ENCODE data around the gene DDX43.

Gene DDX43

DNA sequence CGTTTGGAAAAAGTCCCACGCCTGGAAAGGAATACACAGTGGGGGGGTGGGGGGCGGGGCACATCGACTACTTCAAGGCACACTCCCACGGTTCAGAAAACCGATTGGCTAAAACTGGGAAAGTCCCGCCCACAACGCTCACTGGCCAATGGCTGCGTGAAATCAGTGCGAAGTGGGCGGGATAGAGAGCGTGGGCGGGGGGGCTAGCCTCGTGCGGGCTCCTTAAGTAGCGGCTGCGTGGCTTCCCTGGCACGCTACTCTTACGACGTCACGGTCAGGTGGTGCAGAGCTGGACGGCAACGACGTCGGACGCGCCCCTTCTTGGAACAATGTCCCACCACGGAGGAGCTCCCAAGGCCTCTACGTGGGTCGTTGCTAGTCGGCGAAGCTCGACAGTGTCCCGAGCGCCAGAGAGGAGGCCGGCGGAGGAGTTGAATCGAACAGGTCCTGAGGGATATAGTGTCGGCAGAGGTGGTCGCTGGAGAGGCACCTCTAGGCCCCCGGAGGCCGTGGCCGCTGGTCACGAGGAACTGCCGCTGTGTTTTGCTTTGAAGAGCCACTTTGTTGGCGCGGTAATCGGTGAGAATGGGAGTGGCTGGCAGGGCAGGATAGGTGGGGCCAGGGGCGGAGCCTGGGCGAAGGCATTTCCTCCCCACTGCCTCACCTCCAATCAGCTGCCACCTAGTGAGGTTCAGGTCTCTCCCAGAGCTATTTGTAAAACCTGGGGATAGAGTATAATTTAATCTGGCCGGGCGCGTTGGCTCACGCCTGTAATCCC, at the start of gene DDX43:
Gene DDX43 (plus strand): TSS at position 252 of the 778 bp plus-strand sequence. CDS start 78 bp downstream, at position 330.
- TF ChIP-seq, protein P1, sequence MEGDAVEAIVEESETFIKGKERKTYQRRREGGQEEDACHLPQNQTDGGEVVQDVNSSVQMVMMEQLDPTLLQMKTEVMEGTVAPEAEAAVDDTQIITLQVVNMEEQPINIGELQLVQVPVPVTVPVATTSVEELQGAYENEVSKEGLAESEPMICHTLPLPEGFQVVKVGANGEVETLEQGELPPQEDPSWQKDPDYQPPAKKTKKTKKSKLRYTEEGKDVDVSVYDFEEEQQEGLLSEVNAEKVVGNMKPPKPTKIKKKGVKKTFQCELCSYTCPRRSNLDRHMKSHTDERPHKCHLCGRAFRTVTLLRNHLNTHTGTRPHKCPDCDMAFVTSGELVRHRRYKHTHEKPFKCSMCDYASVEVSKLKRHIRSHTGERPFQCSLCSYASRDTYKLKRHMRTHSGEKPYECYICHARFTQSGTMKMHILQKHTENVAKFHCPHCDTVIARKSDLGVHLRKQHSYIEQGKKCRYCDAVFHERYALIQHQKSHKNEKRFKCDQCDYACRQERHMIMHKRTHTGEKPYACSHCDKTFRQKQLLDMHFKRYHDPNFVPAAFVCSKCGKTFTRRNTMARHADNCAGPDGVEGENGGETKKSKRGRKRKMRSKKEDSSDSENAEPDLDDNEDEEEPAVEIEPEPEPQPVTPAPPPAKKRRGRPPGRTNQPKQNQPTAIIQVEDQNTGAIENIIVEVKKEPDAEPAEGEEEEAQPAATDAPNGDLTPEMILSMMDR (IDR thresholded peaks at IDR 0.05; ENCODE audit: low read depth, low read length, missing control alignments) = no peak
- no peak for DNase-seq (ENCODE audit: low read depth)
- no peak within 1 kb of the TSS for H3K4me3 ChIP-seq (ENCODE audit: low read depth, low read length)

DNA sequence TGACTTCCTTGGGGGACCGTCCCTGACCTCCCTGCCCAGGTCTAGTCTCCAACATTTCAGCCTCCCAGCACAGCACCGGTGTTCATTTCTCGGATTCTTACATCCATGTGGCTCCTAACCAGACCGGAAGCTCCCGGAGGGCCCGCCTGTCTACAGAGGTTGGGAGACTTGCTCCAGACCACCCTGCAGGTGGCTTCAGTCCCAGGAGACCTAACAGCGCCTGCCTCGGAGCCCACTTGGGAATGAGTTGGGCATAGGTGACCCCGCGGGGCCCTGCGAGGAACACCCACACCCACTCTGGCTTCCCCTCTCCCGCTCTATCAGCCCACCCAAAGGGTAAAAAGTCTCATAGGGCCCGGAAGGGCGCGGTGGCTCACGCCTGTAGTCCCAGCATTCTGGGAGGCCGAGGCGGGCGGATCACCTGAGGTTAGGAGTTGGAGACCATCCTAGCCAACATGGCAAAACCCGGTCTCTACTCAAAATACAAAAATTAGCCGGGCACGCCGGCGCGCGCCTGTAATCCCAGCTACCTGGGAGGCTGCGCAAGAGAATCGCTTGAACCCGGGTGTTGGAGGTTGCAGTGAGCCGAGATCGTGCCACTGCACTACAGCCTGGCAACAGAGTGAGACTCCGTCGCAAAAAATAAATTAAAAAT, 46.0 kb upstream of the DDX43 start:
- TF ChIP-seq, protein P1 (IDR thresholded peaks at IDR 0.05; ENCODE audit: low read depth, low read length, missing control alignments) = no peak
- DNase-seq (ENCODE audit: low read depth) = no peak
- no peak overlapping the region for H3K4me3 ChIP-seq (ENCODE audit: low read depth, low read length)

DNA sequence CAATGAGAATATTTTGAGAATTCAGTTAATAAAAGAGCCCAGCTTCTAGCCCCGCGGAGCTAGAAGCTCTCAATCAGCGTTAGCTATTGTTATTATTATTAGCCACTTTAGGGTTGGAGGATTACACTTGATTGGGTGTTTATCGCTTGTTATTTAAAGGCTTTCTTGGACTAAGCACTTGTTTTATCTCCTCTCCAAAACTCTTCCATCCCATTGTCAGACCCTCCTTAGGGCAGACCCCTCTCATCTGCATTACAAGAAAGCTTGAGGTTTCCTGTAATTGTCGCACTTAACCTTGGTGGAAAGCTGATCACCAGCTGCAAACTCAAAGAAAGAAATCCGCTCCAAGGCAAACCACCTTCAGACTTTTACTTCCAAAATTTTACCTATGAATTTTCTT, 45.3 kb upstream of the DDX43 start:
- TF ChIP-seq, protein P1 (IDR thresholded peaks at IDR 0.05; ENCODE audit: low read depth, low read length, missing control alignments) = no peak
- H3K4me3 ChIP-seq (ENCODE audit: low read depth, low read length) = no peak overlapping the region
- no peak for DNase-seq (ENCODE audit: low read depth)

DNA sequence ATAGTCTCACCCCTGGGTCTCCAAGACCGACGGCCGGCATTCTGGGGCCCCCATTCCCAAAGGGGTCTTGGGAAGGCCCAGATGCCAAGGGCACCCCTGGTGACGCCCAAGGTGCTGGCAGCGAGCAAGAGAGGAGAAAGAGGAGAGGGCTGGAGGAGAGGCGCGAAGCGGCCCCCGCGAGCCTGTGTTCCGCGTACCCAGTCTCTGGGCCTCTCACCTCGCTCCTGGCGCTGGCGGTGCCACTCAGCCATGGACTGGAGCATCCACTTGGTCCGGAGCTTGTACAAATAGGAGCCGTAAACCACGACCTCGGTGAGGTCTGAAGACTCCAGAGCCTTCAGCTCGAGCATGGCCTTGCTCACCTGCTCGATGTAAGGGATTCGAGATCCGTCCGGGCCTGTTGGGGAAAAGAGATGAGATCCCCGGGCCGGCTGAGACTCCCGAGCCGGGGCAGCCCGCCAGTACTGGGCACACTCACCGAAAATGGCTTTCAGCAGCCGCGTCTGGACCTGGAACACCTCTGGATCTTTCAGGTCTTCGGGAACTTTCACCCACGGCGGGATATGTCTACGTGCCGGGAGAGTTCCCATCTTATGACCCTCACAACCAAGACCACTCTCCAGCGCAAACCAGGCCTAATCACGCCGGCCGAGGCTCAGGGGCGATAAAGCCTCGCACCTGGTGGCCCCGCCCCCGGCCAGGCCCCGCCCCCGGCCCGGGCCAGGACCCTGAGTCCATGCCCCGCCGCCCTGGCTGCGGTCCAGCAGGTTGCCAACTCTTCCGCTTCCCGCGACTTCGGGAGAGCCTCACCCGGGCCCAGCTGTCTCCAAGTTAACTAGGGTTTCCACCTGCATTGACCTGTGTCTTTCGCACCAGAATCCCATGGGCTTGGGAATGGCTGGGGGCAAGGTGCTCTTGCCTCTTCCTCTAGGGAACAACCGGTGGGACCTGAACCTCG, 40.7 kb upstream of the DDX43 start, which contains the start of gene DPPA5:
Gene DPPA5 (minus strand): TSS at position 641 of the 958 bp plus-strand sequence. CDS start 51 bp downstream, at position 590.
- no peak within 1 kb of the TSS for H3K4me3 ChIP-seq (ENCODE audit: low read depth, low read length)
- no peak for DNase-seq (ENCODE audit: low read depth)
- TF ChIP-seq, protein P1 (IDR thresholded peaks at IDR 0.05; ENCODE audit: low read depth, low read length, missing control alignments) = no peak

DNA sequence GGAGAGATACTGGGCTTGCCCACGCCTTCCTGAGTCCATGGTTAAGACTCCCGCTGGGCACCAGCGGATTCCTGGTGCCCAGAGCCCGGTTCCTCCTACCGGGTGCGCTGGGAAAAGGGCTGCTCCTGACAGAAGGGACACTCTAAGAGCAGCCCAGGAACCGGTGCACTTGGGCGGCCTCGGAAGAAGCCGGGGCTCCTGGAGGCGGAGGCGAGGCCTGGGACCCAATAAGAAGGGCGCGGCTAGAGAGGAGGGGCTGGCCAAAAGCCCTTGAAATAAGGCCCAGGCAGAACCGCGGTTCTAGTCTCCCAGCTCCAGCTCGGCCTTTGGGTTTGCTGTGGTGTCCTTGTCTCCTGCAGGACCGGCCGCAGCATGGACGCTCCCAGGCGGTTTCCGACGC, 32.3 kb upstream of the DDX43 start, which contains the start of gene KHDC3L:
Gene KHDC3L (plus strand): TSS at position 301 of the 400 bp plus-strand sequence. CDS start 72 bp downstream, at position 373.
- TF ChIP-seq, protein P1 (IDR thresholded peaks at IDR 0.05; ENCODE audit: low read depth, low read length, missing control alignments) = no peak

DNA sequence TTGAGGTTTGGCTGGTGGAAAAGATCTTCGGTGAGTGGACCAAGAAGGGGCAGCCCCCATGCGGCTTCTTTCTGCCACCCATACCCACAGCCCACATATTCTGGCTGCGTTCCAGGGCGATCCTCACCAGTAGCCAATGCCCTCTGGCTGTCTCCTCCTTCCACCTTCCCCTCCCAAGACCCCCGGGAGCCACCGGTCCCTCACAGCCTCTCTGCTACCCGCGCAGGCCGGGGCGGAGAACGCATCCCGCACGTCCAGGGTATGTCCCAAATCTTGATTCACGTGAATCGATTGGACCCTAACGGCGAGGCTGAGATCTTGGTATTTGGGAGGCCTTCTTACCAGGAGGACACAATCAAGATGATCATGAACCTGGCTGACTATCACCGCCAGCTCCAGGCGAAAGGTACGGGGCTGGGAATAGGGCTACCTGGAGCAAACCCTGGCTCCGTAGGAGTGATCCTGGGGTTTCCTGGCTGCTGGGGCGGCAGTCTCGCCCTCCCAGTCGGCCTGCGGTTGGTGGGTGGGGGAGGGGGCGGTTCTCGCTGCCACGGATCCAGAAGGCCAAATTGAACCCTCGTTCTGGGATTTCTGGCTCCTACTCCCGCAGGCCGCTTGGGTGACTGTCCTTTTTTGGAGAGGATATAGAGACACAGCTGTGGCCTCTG, 31.6 kb upstream of the DDX43 start:
- no peak for DNase-seq (ENCODE audit: low read depth)

More for the DNA sequence above, 32.3 kb upstream of the DDX43 start, which contains the start of gene KHDC3L:
- no peak within 1 kb of the TSS for H3K4me3 ChIP-seq (ENCODE audit: low read depth, low read length)
- no peak for DNase-seq (ENCODE audit: low read depth)

More for the DNA sequence above, 31.6 kb upstream of the DDX43 start:
- TF ChIP-seq, protein P1 (IDR thresholded peaks at IDR 0.05; ENCODE audit: low read depth, low read length, missing control alignments) = no peak
- H3K4me3 ChIP-seq (ENCODE audit: low read depth, low read length) = no peak overlapping the region
